Right atrium auricular region (tissue), 2 donors: Measurements from ENCODE around the gene GRIP2. TPM values are rescaled to one million over a fixed set of nuclear protein-coding genes. Genes with fewer than 3 reads are reported as not detected.

Source experiments
- DNase-seq: peaks from one replicate; pipeline ENCODE4 v3.0.0-alpha.2; 2019; ENCODE audit warnings: low spot score
- H3K27ac ChIP-seq, 2 donors: fragments of 200-600 bp; sonication (generic); 1 replicate in 1 of 2; 2 replicates in 1 of 2; pipeline ENCODE4 v1.5.1; 2016 to 2019
- H3K27me3 ChIP-seq, 2 donors: fragments of 200-600 bp; sonication (generic); one replicate each; pipeline versions ENCODE4 v1.5.1 to v1.6.0; 2017 to 2019
- H3K36me3 ChIP-seq: fragments of 200-600 bp; sonication (generic); one replicate; pipeline ENCODE4 v1.5.1; 2016
- H3K4me1 ChIP-seq, 2 donors: fragments of 200-600 bp; sonication (generic); one replicate each; pipeline versions ENCODE4 v1.5.1 to v1.6.0; 2017 to 2019
- H3K4me3 ChIP-seq, 2 donors: fragments of 200-600 bp; sonication (generic); 1 replicate in 1 of 2; 2 replicates in 1 of 2; pipeline ENCODE4 v1.5.1; 2017 to 2019; ENCODE audit warnings: mild to moderate bottlenecking in 1 of 2, moderate library complexity in 1 of 2
- H3K9me3 ChIP-seq, 2 donors: fragments of 200-600 bp; sonication (generic); one replicate each; pipeline ENCODE4 v1.5.1; 2019
- CTCF ChIP-seq, 2 donors: fragments of 200-600 bp; sonication (generic); IDR thresholded peaks; one replicate each; pipeline ENCODE4 v1.5.1; 2019; ENCODE audit warnings: antibody characterized with exemption in 2 of 2
- total RNA-seq, 2 donors: library from RNA; depleted of rRNA; stranded (reverse); fragments of >200 nt; gene quantifications; one replicate each; pipeline ENCODE4 v1.1.0, GENCODE V29; 2016

GRIP2 gene
- total RNA-seq, 2 donors from 2014 or later, result 7.1 to 13.2 TPM

DNA sequence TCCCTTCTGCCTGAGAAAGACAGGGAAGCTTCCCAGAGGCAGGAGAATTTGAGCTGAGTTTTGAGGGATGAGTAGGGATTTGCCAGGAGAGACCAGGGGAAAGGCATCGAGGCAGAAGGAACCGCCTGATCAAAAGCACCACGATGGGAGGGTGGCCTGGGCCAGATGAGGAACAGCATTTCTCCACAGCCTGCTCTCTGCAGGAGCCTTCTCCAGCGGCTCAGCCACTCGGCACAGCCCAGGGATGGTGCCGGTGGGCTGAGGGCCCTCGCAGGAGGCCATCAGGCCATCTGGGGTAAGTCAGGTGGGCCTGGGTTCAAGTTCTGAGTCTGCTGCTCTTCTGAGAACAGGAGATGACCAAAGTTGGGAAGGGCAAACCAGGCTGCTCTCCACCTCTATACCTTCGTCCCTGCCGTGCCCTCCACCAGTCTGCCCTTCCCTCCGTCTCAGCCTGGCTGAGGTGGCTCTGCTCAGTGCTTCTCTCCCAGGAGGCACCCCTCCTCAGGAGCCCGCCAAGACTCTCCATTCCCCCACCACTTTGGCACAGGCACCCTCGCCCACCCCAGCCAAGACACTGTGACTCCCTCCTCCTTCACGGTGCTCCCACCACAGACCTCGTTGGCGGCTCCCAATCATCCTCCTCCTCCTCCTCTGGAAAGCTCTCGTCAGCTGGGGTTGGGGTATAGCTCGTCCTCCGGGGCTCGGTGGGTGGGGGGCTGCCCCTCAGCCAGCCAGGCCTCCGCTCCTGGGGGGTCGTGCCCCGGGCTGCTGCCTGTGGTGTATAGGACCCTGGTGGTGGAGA is 34.9 kb downstream of the GRIP2 start:
- Histone ChIP-seq H3K36me3 (no peaks in the 10 kb centered on the region), H3K27me3 (no peaks in the 10 kb centered on the region), H3K27ac (no peak overlapping the region), H3K4me1 (peaks cover 0 to 11% of the 10 kb centered on the region in 2 donors), H3K9me3 (peaks cover 0 to 15% of the 10 kb centered on the region in 2 donors), H3K4me3 (no peak overlapping the region)
- TF ChIP-seq CTCF (IDR thresholded peaks at IDR 0.05), result no peak
- DNase-seq, result no peak

DNA sequence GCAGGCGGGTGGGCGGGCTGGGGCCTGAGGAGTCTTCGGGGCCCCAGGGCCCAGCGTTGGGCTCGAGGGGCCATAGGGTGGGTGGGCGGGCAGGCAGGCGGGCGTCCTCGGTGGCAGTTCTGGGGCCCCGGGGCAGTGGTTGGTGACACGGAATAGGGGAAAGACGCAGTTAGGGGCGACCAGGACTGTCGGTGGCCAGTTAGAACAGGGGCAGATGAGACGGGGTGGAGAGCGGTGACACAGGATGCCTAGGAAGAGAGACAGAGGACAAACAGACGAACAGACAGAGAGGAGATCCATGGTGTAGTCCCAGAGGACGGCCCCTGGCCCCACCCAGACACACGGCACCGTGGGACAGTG is 36.5 kb downstream of the GRIP2 start:
- H3K27me3 ChIP-seq, result no peaks in the 10 kb centered on the region
- H3K27ac ChIP-seq, result no peak overlapping the region
- peaks cover 0 to under 1% of the 10 kb centered on the region in 2 donors for H3K4me1 ChIP-seq
- H3K4me3 ChIP-seq, result no peak overlapping the region
- peaks cover 0 to 15% of the 10 kb centered on the region in 2 donors for H3K9me3 ChIP-seq
- DNase-seq, result no peak
- H3K36me3 ChIP-seq, result no peaks in the 10 kb centered on the region
- TF ChIP-seq CTCF (IDR thresholded peaks at IDR 0.05), result no peak

- H3K9me3 ChIP-seq, result peaks cover 0 to 15% of the 10 kb centered on the region in 2 donors
- no peak overlapping the region for H3K4me3 ChIP-seq
- no peak overlapping the region for H3K27ac ChIP-seq
- H3K27me3 ChIP-seq, result no peaks in the 10 kb centered on the region
- H3K36me3 ChIP-seq, result no peaks in the 10 kb centered on the region
- H3K4me1 ChIP-seq, result no peaks in the 10 kb centered on the region
- DNase-seq, result no peak
- no peak for TF ChIP-seq CTCF (IDR thresholded peaks at IDR 0.05)
These were observed 37.0 kb downstream of the GRIP2 start for GRCh38 chr3:14503033-14503705.

- no peaks in the 10 kb centered on the region for H3K4me1 ChIP-seq
- H3K4me3 ChIP-seq, result no peak overlapping the region
- no peaks in the 10 kb centered on the region for H3K27me3 ChIP-seq
- no peak for TF ChIP-seq CTCF (IDR thresholded peaks at IDR 0.05)
- H3K9me3 ChIP-seq, result peaks cover 0 to 15% of the 10 kb centered on the region in 2 donors
- no peak for DNase-seq
- H3K36me3 ChIP-seq, result no peaks in the 10 kb centered on the region
- no peak overlapping the region for H3K27ac ChIP-seq
These were observed 37.7 kb downstream of the GRIP2 start for GRCh38 chr3:14502472-14502871.

GRCh38 chr3:14497321-14497720 is 42.8 kb downstream of the GRIP2 start:
- Histone ChIP-seq H3K27ac (no peak overlapping the region), H3K4me1 (no peaks in the 10 kb centered on the region), H3K27me3 (no peaks in the 10 kb centered on the region), H3K4me3 (no peak overlapping the region), H3K9me3 (peaks cover 0 to 7% of the 10 kb centered on the region in 2 donors), H3K36me3 (no peaks in the 10 kb centered on the region)
- no peak for TF ChIP-seq CTCF (IDR thresholded peaks at IDR 0.05)
- no peak for DNase-seq
